GM13976 (cell line): ENCODE data around the gene ZNF532.

ENCODE experiments used
- DNase-seq: peaks from one replicate; pipeline ENCODE4 v3.0.0; 2012; ENCODE audit warnings: low spot score
- CTCF ChIP-seq: IDR thresholded peaks from 2 replicates; pipeline ENCODE4 v1.5.1; 2012; ENCODE audit warnings: borderline replicate concordance, mild to moderate bottlenecking; ENCODE audit not compliant: insufficient read depth; ENCODE audit errors: extremely low read depth, missing control alignments, control extremely low read depth
- in situ Hi-C: fragments of 300-500 bp; cut with MboI; formaldehyde crosslinking; loops from one replicate; pipeline ENCODE4 v1.12.0; 2022; ENCODE audit warnings: low sequenced_read_pairs, mixed read lengths, inconsistent platforms; ENCODE audit not compliant: unreplicated experiment

The ZNF532 gene

GRCh38 chr18:59009846-59010245 is 145.2 kb downstream of the ZNF532 start:
- TF ChIP-seq CTCF = no peak
- DNase-seq = no peak
- in situ Hi-C loops = no loop called here

- TF ChIP-seq CTCF = no peak
- in situ Hi-C loops = no loop called here
- DNase-seq = no peak
These were observed 146.6 kb downstream of the ZNF532 start for GRCh38 chr18:59011289-59011688.

- no peak for TF ChIP-seq CTCF
- in situ Hi-C loops = no loop called here
- no peak for DNase-seq
These were observed 147.1 kb downstream of the ZNF532 start for GRCh38 chr18:59011786-59012185.

- TF ChIP-seq CTCF = no peak
- DNase-seq = no peak
- in situ Hi-C loops = no loop called here
These were observed 148.4 kb downstream of the ZNF532 start for GRCh38 chr18:59012815-59013705.

- no peak for DNase-seq
- no peak for TF ChIP-seq CTCF
- in situ Hi-C loops = no loop called here
These were observed 149.1 kb downstream of the ZNF532 start for GRCh38 chr18:59013744-59014143.

GRCh38 chr18:59015531-59016152 is 151.0 kb downstream of the ZNF532 start:
- in situ Hi-C loops = no loop called here
- TF ChIP-seq CTCF = no peak

More at GRCh38 chr18:59015531-59016152, 151.0 kb downstream of the ZNF532 start:
- no peak for DNase-seq
